ENCODE results near the gene CGB1.
"Not testable (repeated sequence)": the region's sequence is repeated elsewhere in the genome, so short reads cannot be mapped to it uniquely, and the experiment has no call there.

CGB1 gene

DNA sequence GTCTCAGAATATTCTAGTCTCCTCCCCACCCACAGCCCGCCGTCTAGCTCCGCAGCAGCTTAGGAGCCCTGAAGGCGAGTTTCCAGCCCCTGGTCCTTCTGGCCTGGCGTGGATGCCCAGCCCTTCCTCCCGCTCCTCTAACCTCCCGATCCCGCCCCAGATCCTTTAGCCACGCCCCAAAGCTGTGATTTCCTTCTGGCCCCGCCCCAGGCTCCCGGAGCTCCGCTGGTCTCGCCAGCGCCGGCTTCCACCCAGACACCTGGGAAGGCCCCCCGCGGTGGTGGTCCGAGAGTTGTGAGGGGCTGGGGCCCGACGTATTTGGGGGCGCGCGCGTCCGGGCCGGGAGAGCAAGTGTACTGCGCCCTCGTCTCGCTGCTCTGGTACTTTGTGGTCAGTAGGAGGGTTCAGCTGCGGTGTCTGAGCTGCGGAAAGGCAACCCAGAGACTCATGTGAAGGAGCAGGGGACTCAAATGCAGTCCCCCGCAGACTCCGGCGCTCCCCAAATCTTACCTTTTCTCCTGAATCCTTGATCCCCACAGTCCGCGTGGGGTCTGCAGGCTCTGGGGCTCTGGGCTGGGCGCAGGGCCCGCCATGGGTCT is 21.0 kb upstream of the CGB1 start, which contains the start of gene CGB7:
Gene CGB7, minus strand, starts transcription at position 114 of the 599 bp plus-strand sequence. CDS start 2,374 bp downstream, outside the sequence.
- no peak for DNase-seq

DNA sequence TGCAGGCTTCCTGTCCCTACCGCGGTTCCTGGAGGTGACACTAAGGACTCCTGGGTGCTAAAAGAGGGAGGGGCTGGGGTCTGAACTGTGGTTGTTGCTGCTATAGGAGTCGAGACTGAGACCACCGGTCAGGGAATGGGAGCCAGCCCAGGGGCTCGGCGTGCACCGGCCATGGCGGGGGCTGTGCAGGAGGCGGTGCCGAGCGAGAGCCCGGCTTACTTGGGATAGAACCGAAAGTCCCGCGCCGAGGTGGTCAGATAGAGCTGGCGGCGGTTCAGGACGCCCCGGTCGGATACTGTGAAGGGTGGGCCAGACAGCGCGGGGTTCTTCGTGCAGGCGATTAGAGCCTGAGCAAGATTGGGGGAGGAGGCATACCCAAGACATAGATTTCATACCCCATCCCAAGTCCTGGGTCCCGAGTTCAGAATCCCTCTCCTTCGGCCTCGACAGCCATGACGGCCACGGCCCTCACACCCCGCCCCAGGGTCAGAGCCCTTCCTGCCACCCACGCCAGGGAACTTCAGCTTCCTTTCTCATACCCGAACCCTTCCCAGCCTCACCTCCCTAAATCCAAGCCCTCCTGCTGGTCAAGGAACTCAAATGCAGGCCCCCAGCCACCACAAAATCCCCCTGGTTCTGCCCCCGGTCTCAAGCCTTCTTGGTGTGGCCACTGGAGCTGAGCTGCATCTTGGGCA is 20.4 kb upstream of the CGB1 start:
- DNase-seq, result not testable (repeated sequence)

DNA sequence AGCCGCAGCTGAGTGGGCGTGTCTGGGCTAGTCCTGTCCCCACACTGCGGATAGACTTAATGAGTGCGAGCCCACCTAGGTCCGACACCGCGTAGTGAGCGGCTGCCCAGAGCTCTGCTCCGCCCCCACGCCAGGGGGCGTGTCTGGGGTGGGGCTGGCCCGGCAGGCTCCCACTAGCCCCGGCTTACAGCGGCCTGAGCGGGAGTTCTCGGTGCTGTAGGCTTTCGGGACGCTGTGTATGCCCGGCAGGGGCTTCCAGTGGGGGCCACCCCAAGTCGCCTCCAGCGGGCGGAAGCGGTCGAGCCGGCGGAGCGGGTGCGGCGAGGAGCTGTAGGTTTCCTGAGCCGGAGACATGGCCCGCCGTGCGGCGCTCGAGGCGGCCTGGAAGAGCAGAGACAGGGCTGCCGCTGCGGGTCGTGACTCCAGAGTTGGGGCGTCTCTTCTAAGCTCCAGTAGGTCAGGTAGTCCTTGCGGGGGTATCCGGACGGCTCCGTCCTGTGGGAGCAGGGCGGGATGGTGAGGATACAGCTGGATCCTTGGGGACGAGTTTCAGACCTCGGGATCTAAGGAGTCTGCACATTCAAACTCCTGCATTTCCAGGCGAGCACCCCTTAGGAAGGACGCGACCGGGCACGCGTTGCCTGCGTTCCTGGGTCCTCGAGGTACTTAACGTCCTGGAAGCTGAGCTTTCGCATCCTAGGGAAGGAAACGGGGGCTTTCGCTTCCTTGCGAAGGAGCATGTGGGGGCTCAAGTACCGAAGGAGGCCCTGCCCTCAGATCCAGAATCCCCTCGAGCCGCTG is 19.6 kb upstream of the CGB1 start:
- DNase-seq, result peak; percentile 15

DNA sequence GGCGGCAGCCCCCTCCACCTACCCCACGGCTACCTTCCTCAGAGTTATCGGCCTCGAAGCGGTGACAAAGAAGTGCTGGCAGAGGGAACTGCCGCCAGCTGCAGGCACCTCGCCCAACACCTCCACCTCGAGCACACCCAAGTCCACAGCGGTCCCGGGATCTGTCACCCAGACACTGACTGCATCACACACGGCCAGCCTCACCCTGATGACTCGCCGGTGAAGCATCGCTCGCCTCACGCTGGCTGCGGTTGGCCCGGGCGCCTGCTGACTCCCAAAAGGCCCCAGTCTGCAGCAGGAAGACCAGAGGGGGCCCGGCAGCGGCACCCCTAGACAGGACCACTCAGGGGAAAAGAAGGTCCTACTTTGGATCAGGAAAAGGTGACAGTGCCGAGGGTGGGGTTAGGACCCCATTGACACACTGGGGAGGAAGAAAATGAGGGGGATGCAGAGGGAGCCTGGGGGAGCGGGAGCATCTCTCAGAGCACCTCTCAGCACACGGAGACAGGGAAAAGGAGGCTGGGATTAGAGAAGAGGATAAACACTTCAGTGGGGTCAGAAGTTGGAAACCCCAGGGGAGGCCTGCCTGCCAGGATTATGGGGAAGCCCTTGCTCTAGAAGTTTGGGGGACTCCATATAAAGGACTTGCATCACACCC is 13.8 kb upstream of the CGB1 start:
- DNase-seq, result not testable (repeated sequence)

DNA sequence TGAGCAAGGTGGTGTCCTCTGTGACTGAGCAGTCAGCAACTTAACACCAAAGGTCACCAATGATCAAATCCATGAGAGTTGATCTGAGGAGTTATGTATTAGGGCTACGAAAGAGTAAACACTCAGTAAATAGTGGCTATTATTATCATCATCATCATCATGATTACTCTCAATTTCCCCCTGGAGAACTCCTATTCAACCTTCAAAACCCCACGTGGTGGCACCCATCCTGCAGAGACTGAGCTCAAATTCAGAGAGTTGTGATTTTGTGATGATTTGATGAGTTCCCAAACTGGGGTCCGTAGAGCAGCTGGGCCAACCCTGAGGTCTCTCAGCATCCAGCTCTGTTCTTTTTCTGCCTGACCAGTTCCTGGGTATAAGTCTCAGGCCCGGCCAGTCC is 13.1 kb upstream of the CGB1 start:
- DNase-seq, result not testable (repeated sequence)

DNA sequence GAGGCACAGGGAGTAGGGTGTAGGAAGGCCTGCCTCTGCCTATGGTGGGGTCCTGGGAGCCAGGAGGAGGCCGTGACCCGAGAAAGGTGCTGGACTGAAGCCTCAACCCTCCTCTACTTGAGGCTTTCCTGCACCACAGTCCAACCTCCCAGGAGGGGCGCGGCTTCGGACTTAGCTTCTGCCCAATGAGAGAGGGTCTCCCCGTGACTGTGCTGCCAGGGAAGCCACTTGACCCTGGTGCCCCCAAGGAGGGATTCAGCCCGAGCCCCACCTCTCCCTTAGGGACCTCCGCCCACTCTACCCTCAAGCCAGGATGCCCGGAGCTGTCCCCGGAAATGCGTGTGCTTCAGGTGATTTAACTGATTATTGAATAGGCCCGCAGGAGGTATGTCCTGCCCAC is 12.3 kb upstream of the CGB1 start, which contains the start of gene CGB8:
Gene CGB8, minus strand, starts transcription at position 101 of the 400 bp plus-strand sequence. CDS start 372 bp downstream, outside the sequence.
- DNase-seq, result not testable (repeated sequence)

DNA sequence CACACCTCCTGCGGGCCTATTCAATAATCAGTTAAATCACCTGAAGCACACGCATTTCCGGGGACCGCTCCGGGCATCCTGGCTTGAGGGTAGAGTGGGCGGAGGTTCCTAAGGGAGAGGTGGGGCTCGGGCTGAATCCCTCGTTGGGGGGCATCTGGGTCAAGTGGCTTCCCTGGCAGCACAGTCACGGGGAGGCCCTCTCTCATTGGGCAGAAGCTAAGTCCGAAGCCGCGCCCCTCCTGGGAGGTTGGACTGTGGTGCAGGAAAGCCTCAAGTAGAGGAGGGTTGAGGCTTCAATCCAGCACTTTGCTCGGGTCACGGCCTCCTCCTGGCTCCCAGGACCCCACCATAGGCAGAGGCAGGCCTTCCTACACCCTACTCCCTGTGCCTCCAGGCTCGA is 6.9 kb upstream of the CGB1 start, which contains the start of gene CGB5:
Gene CGB5, plus strand, starts transcription at position 301 of the 400 bp plus-strand sequence. CDS start 362 bp downstream, outside the sequence.
- not testable (repeated sequence) for DNase-seq

DNA sequence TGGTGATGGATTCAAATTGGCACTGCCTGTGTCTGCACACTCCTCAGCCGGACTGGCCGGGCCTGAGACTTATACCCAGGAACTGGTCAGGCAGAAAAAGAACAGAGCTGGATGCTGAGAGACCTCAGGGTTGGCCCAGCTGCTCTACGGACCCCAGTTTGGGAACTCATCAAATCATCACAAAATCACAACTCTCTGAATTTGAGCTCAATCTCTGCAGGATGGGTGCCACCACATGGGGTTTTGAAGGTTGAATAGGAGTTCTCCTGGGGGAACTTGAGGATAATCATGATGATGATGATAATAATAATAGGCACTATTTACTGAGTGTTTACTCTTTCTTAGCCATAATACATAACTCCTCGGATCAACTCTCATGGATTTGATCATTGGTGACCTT is 6.0 kb upstream of the CGB1 start:
- not testable (repeated sequence) for DNase-seq

DNA sequence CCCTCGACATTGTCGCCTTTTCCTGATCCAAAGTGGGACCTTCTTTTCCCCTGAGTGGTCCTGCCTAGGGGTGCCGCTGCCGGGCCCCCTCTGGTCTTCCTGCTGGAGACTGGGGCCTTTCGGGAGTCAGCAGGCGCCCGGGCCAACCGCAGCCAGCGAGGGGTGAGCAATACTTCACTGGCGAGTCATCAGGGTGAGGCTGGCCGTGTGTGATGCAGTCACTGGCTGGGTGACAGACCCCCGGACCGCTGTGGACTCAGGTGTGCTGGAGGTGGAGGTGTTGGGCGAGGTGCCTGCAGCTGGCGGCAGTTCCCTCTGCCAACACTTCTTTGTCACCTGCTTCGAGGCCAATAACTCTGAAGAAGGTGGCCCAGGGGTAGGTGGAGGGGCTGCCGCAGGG is 5.5 kb upstream of the CGB1 start:
- no peak for DNase-seq

DNA sequence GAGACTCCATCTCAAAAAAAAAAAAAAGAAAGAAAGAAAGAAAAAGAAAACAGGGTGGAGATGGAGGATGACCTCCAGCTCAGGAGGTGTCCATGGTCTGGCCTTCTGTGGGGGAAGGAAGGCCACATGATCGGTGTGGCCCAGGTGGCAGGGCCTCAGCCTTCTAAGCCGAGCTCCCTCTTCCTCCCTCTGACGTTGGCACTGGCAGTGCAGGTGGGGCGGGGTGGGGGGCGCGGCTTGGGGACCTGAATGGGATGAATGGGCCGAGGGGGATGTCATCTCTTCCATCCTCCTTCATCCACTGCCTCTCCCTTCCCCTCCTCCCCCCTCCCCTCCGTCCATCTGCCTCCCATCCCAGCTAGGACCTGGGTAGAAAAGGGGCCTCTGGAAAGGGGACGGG is 3.0 kb upstream of the CGB1 start:
- DNase-seq, result not testable (repeated sequence)

DNA sequence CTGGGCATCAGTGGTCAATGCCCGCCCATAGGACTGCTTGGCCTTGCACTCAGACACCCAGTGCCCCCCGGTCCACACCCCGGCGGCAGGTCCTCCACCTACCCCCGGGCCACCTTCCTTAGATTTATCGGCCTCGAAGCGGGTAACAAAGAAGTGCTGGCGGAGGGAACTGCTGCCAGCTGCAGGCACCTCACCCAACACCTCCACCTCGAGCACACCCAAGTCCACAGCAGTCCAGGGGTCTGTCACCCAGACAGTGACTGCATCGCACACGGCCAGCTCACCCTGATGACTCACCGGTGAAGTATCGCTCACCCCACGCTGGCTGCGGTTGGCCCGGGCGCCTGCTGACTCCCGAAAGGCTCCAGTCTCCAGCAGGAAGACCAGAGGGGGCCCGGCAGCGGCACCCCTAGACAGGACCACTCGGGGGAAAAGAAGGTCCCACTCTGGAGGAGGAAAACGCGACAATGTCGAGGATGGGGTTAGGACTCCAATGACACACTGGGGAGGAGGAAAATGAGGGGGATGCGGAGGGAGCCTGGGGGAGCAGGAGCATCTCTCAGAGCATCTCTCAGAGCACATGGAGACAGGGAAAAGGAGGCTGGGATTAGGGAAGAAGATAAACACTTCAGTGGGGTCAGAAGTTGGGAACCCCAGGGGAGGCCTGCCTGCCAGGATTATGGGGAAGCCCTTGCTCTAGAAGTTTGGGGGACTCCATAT is 2.0 kb upstream of the CGB1 start:
- not testable (repeated sequence) for DNase-seq

DNA sequence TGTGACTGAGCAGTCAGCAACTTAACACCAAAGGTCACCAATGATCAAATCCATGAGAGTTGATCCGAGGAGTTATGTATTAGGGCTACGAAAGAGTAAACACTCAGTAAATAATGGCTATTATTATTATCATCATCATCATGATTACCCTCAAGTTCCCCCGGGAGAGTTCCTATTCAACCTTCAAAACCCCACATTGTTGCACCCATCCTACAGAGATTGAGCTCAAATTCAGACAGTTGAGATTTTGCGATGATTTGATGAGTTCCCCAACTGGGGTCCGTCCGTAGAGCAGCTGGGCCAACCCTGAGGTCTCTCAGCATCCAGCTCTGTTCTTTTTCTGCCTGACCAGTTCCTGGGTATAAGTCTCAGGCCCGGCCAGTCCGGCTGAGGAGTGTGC is 1.4 kb upstream of the CGB1 start:
- DNase-seq, result not testable (repeated sequence)

DNA sequence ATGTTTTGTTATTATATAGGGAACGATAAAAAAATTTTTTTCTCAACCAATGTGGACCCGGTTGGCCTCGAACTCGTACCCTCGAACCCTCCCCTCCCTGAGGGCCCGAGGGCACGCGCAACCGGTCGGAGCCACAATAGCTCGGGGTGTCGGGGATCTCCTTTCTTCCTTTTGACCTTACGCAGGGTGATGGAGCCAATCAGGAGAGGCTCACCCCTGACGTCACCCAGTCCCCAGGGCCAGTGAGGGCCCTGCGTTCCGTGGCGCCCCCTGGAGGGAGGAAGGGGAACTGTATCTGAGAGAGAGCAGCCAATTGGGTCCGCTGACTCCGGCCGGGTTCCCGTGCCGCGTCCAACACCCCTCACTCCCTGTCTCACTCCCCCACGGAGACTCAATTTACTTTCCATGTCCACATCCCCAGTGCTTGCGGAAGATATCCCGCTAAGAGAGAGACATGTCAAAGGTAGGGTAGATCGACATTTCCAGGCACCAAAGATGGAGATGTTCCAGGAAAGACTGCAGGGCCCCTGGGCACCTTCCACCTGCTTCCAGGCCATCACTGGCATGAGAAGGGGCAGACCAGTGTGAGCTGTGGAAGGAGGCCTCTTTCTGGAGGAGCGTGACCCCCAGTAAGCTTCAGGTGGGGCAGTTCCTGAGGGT is 4.9 kb downstream of the CGB1 start, which contains the start of gene CGB2:
Gene CGB2, plus strand, starts transcription at position 249 of the 660 bp plus-strand sequence. Its CDS starts 206 bp downstream, at position 455.
- peak; percentile 26 for DNase-seq

DNA sequence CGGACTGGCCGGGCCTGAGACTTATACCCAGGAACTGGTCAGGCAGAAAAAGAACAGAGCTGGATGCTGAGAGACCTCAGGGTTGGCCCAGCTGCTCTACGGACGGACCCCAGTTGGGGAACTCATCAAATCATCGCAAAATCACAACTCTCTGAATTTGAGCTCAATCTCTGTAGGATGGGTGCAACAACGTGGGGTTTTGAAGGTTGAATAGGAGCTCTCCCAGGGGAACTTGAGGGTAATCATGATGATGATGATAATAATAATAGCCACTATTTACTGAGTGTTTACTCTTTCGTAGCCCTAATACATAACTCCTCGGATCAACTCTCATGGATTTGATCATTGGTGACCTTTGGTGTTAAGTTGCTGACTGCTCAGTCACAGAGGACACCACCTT is 6.4 kb downstream of the CGB1 start:
- not testable (repeated sequence) for DNase-seq

DNA sequence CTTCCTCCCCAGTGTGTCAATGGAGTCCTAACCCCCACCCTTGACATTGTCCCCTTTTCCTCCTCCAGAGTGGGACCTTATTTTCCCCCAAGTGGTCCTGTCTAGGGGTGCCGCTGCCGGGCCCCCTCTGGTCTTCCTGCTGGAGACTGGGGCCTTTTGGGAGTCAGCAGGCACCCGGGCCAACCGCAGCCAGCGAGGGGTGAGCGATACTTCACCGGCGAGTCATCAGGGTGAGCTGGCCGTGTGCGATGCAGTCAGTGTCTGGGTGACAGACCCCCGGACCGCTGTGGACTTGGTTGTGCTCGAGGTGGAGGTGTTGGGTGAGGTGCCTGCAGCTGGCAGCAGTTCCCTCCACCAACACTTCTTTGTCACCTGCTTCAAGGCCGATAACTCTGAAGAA is 6.9 kb downstream of the CGB1 start:
- not testable (repeated sequence) for DNase-seq

DNA sequence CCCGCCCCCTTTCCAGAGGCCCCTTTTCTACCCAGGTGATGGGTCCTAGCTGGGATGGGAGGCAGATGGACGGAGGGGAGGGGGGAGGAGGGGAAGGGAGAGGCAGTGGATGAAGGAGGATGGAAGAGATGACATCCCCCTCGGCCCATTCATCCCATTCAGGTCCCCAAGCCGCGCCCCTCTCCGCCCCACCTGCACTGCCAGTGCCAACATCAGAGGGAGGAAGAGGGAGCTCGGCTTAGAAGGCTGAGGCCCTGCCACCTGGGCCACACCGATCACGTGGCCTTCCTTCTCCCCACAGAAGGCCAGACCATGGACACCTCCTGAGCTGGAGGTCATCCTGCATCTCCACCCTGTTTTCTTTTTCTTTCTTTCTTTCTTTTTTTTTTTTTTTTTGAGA is 8.0 kb downstream of the CGB1 start:
- not testable (repeated sequence) for DNase-seq

DNA sequence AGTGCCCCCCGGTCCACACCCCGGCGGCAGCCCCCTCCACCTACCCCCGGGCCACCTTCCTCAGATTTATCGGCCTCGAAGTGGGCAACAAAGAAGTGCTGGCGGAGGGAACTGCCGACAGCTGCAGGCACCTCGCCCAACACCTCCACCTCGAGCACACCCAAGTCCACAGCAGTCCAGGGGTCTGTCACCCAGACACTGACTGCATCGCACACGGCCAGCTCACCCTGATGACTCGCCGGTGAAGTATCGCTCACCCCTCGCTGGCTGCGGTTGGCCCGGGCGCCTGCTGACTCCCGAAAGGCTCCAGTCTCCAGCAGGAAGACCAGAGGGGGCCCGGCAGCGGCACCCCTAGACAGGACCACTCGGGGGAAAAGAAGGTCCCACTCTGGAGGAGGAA is 11.1 kb downstream of the CGB1 start:
- not testable (repeated sequence) for DNase-seq

DNA sequence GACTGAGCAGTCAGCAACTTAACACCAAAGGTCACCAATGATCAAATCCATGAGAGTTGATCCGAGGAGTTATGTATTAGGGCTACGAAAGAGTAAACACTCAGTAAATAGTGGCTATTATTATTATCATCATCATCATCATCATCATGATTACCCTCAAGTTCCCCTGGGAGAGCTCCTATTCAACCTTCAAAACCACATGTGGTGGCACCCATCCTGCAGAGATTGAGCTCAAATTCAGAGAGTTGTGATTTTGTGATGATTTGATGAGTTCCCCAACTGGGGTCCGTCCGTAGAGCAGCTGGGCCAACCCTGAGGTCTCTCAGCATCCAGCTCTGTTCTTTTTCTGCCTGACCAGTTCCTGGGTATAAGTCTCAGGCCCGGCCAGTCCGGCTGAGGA is 11.6 kb downstream of the CGB1 start:
- DNase-seq, result not testable (repeated sequence)

DNA sequence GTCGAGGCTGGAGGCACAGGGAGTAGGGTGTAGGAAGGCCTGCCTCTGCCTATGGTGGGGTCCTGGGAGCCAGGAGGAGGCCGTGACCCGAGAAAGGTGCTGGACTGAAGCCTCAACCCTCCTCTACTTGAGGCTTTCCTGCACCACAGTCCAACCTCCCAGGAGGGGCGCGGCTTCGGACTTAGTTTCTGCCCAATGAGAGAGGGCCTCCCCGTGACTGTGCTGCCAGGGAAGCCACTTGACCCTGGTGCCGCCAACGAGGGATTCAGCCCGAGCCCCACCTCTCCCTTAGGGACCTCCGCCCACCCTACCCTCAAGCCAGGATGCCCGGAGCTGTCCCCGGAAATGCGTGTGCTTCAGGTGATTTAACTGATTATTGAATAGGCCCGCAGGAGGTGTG is 12.5 kb downstream of the CGB1 start, which contains the start of gene CGB3:
Gene CGB3, minus strand, starts transcription at position 101 of the 400 bp plus-strand sequence. CDS start 362 bp downstream, outside the sequence.
- not testable (repeated sequence) for DNase-seq

DNA sequence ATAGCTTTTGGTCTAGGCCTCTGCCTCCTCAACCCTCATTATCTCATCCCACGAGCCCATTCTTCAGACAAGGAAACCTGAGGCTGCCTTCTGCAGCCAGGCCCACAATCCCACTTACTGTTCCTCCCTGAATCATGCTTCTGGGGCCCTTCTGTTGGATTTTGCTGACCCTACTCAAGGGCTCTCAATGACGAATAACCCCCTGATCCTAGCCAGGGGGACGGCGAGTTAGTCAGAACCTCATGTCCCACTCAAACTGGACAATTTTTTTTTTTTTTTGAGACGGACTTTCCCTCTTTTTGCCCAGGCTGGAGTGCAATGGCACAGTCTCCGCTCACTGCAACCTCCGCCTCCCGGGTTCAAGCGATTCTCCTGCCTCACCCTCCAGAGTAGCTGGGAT is 14.6 kb downstream of the CGB1 start:
- no peak for DNase-seq
